HAP-1 (cell line): ENCODE data around the gene VWA5B2.

Experiments used
- DNase-seq, 2 experiments: peaks; one replicate each; pipeline ENCODE4 v3.0.0-alpha.2; 2016 to 2020; ENCODE audit warnings: low spot score in 2 of 2
- H3K27me3 ChIP-seq: fragments of 250-450 bp; sonication (Bioruptor Pico); 2 replicates; pipeline ENCODE4 v1.5.1; 2020; ENCODE audit warnings: low read depth, mild to moderate bottlenecking, moderate library complexity
- H3K36me3 ChIP-seq: fragments of 250-450 bp; sonication (Bioruptor Pico); replicated peaks from 2 replicates; pipeline ENCODE4 v1.5.1; 2020; ENCODE audit warnings: mild to moderate bottlenecking
- H3K4me1 ChIP-seq: fragments of 250-450 bp; sonication (Bioruptor Pico); 2 replicates; pipeline ENCODE4 v1.5.1; 2020; ENCODE audit warnings: mild to moderate bottlenecking
- H3K4me3 ChIP-seq: fragments of 250-450 bp; sonication (Bioruptor Pico); 2 replicates; pipeline ENCODE4 v1.5.1; 2020; ENCODE audit warnings: mild to moderate bottlenecking, moderate library complexity
- H3K9me3 ChIP-seq: fragments of 250-450 bp; sonication (Bioruptor Pico); 2 replicates; pipeline ENCODE4 v1.5.1; 2020; ENCODE audit warnings: mild to moderate bottlenecking, moderate library complexity
- in situ Hi-C: fragments of 300-500 bp; cut with MboI; formaldehyde crosslinking; loops from 3 replicates; pipeline ENCODE4 v1.14.3; 2020; ENCODE audit warnings: low sequenced_read_pairs, inconsistent platforms, mixed read lengths

VWA5B2 gene

DNA sequence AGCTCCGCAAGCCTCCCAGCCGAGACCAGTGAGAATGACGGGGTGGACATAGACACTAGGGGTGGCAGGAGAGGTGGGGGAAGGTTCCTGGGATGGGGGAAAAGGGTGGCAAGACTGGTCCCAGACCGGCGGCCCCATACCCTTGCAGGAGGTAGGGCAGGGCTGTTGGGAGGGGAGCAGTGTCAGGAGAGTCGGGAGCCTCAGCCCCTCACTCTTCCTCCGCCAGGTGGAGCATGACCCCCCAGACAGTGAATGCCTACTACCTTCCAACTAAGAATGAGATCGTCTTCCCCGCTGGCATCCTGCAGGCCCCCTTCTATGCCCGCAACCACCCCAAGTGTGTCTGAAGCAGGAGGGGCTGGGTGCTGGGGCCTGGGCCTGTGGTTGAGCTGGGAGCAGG is 60.9 kb downstream of the VWA5B2 start:
- H3K4me3 ChIP-seq, result no peak overlapping the region
- H3K27me3 ChIP-seq, result no peaks in the 10 kb centered on the region; the same call in 1 of the 2 replicates
- H3K36me3 ChIP-seq, result no peaks in the 10 kb centered on the region
- in situ Hi-C loops, result no loop called here
- no peaks in the 10 kb centered on the region for H3K4me1 ChIP-seq
- DNase-seq, result no peak
- H3K9me3 ChIP-seq, result no peaks in the 10 kb centered on the region

DNA sequence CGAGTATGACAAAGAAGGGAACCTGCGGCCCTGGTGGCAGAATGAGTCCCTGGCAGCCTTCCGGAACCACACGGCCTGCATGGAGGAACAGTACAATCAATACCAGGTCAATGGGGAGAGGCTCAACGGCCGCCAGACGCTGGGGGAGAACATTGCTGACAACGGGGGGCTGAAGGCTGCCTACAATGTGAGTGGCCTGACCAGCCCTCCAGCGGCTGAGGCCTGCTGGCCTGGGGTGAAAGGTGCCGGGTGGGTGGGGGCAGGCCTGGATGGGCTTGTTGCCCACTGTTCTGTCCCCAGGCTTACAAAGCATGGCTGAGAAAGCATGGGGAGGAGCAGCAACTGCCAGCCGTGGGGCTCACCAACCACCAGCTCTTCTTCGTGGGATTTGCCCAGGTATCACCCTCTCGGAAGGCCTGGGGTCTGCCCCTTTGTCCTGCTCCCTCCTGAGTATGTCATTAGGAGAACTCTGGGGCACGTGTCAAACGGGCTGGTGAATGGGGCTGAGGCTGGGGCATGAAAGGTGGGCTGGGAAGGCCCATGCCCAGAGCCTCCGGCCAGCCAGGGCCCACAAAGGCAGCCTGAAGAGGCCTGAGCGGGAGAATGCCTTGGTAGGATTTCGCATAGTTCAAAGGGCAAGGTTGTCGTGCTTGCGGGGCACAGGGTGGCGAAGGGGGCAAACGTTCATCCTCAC is 61.8 kb downstream of the VWA5B2 start:
- Histone ChIP-seq H3K4me1 (no peaks in the 10 kb centered on the region), H3K36me3 (no peaks in the 10 kb centered on the region), H3K27me3 (no peaks in the 10 kb centered on the region; the same call in 1 of the 2 replicates), H3K4me3 (no peak overlapping the region), H3K9me3 (no peaks in the 10 kb centered on the region)
- in situ Hi-C loops, result no loop called here
- no peak for DNase-seq
